K562 (cell line): ENCODE measurements around the gene SRRT.

ENCODE experiments used
- FOSL1 ChIP-seq: fragments of 200-800 bp; sonication (Bioruptor generic); conservative IDR thresholded peaks from 2 replicates; pipeline ENCODE4 v1.6.1; 2016; ENCODE audit warnings: missing genetic modification characterization, missing compliant biosample characterization
- MTA3 ChIP-seq: fragments of 450-650 bp; formaldehyde crosslinking; IDR thresholded peaks from 2 replicates; pipeline ENCODE4 v1.6.1; 2017; ENCODE audit warnings: mild to moderate bottlenecking, borderline replicate concordance
- MXI1 ChIP-seq: IDR thresholded peaks from 2 replicates; pipeline ENCODE4 v1.6.1; 2011; ENCODE audit warnings: low read depth, mild to moderate bottlenecking, improper control_type of control experiment, low read length
- NFATC3 ChIP-seq: fragments of 450-650 bp; IDR thresholded peaks from 2 replicates; pipeline ENCODE4 v1.6.1; 2017; ENCODE audit warnings: mild to moderate bottlenecking
- NR2C1 ChIP-seq, 2 experiments: fragments of 450-650 bp; IDR thresholded peaks; 2 replicates each; pipeline ENCODE4 v1.6.1; 2017; ENCODE audit warnings: mild to moderate bottlenecking in 2 of 2, antibody characterized with exemption in 1 of 2, inconsistent platforms in 1 of 2, missing compliant biosample characterization in 1 of 2, missing genetic modification characterization in 1 of 2
- POLR2AphosphoS5 ChIP-seq: IDR thresholded peaks from 2 replicates; pipeline ENCODE4 v1.6.1; 2011; ENCODE audit warnings: mild to moderate bottlenecking, low read depth, low read length, moderate library complexity; ENCODE audit not compliant: control insufficient read depth, insufficient read depth
- RAD21 ChIP-seq, 2 experiments: fragments of 250-450 bp in 1 of 2; fragments of 450-650 bp in 1 of 2; sonication (Bioruptor Pico) in 1 of 2; formaldehyde crosslinking in 1 of 2; IDR thresholded peaks in 1 of 2; conservative IDR thresholded peaks in 1 of 2; 2 replicates each; pipeline versions ENCODE4 v1.4.0 to v1.8.0; 2020 to 2022; ENCODE audit warnings: mild to moderate bottlenecking in 2 of 2, moderate library complexity in 1 of 2
- TEAD1 ChIP-seq, 2 experiments: fragments of 450-650 bp in 1 of 2; sonication (generic) in 1 of 2; formaldehyde crosslinking; IDR thresholded peaks; 2 replicates each; pipeline versions ENCODE4 v1.4.0 to v1.8.0; 2020 to 2022; ENCODE audit warnings: mild to moderate bottlenecking in 2 of 2, missing genetic modification reagents in 1 of 2
- YY1 ChIP-seq, 3 experiments: IDR thresholded peaks; 2 replicates each; pipeline ENCODE4 v1.6.1; 2011; ENCODE audit warnings: low read length in 2 of 3, mild to moderate bottlenecking in 2 of 3, moderate library complexity in 2 of 3, borderline replicate concordance in 1 of 3, control low read depth in 1 of 3, low read depth in 1 of 3; ENCODE audit not compliant: insufficient read depth in 3 of 3, insufficient replicate concordance in 2 of 3, control insufficient read depth in 1 of 3, insufficient read length in 1 of 3; ENCODE audit errors: extremely low read depth in 1 of 3
- ZNF507 ChIP-seq: conservative IDR thresholded peaks from 2 replicates; pipeline ENCODE4 v1.6.1; 2017; ENCODE audit warnings: missing genetic modification characterization, missing compliant biosample characterization

DNA sequence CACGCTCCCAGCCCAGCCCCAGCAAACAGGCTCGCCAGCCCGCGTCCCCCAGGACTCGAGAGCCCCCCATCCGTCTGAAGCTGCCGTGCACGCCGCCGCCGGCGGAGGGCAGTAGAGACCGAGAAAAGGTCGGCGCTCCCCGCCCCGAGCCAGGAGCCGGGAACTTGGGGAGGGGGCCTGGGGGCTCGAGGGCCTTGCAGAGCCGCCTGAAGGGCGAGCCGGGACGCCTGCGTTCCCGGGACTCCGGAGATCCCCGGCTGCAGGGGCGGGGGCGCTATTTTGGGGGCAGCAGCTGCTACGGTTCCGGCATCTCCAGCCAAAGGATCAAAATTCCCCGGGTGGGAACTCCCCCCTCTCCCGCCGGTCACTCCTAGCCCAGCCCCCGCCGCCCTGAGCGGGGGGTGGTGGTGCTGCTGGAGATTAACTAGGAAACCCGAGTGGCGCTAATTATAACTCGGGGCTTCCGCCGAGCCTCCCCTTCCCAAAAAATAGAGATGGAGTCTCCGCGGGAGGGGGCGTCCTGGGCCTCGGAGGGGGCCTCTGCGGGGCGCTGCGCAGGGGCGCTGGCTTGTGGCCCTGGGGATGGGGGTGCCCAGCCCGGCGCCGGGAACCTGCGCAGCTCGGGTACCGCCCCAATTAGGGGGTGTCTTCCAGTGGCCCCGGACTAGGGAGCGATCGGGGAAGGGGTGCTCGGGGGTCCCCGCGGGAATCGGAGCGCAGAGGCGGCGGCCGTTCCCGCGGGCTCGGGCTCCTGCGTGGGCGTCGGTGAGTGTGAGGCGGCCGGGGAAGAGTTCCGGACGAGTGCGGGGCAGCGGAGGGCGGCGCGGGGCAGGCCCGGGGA is 20.2 kb downstream of the SRRT start:
- TF ChIP-seq YY1 (IDR thresholded peaks at IDR 0.05; ENCODE audit: borderline replicate concordance in 1 of 3, control insufficient read depth in 1 of 3, extremely low read depth in 1 of 3, insufficient read depth in 3 of 3, insufficient read length in 1 of 3, insufficient replicate concordance in 2 of 3, low read depth in 1 of 3, low read length in 2 of 3) (no peak), MXI1 (no peak), ZNF507 (no peak), RAD21 (CRISPR knock-in tag; conservative IDR thresholded peaks at IDR 0.05 in 1 of 2, IDR thresholded peaks at IDR 0.05 in 1 of 2) (peak; percentile 68 to 88), MTA3 (no peak), FOSL1 (tag) (no peak), TEAD1 (CRISPR knock-in tag; IDR thresholded peaks at IDR 0.05) (no peak), NFATC3 (no peak), NR2C1 (IDR thresholded peaks at IDR 0.05) (no peak), NR2C1 (tag; IDR thresholded peaks at IDR 0.05) (no peak), POLR2AphosphoS5 (no peak)
